HG02981 (cell line): ENCODE measurements around the gene TEX10.

Source experiments
- ATAC-seq: cut with Tn5 transposase; IDR thresholded peaks from one replicate; pipeline ENCODE4 v1.9.1; 2021; ENCODE audit warnings: mild to moderate bottlenecking, moderate library complexity; ENCODE audit not compliant: unreplicated experiment

The TEX10 gene

DNA sequence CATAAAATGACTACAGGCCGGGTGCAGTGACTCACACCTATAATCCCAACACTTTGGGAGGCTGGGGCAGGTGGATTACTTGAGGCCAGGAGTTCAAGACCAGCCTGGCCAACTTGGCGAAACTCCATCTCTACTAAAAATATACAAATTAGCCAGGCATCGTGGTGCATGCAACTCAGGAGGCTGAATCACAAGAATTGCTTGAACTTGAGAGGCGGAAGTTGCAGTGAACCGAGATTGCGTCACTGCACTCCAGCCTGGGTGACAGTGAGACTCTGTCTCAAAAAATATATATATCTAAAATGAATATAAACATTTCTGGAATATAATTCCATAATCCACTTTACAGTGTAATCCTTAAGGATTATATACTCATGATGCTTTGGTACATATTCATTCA is 66.5 kb downstream of the TEX10 start:
- ATAC-seq = no peak

DNA sequence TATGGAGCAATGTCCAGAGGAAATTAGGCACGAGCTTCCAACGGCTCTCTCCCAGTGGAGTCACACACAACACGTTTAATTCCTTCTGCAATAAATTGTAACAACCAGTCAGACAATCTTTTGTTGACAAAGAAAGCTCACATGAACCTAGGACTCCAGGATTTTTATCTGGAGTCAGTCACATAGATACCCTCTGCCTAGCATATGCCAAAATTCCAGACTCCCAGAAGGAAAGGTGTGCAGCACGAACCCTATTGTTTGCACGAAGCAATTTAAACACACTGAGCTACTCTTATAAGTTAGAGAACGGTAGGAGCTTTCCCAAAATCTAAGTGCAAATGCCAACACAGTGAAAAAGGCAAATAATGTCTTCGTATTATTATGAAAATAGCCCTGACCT is 67.1 kb downstream of the TEX10 start:
- ATAC-seq = no peak

DNA sequence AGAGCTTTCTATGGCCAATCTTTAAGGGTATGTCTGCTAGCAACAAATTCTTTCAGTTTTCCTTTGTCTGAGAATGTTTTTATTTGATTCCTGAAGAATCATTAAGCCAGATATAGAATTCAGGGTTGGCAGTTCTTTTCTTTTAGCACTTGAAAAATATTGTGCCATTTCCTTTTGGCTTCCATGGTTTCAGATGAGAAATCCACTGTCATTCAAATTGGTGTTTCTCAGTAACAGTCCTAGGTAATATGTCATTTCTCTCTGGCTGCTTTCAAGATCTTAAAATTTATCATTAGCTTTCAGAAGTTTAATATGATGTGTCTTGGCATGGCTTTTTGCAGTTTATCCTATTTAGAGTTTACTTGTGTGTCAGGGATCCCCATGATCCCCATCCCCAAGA is 67.7 kb downstream of the TEX10 start:
- ATAC-seq = no peak

DNA sequence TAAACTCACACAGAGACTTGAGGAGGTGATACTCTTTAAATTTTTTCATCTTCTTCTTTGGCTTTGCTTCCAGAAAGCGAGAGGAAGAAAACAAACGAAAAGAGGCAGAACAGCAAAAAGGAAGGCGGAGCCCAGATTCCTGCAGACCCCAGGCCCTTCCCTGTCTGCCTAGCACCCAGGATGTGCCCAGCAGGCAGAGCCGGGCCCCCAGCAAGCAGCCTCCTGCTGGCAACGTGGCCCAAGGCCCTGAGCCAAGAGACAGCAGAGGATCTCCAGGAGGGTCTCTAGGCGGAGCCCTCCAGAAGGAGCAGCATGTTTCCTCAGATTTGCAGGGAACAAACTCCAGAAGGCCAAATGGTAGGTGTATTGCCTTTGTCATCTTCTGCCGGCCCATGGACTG is 68.5 kb downstream of the TEX10 start:
- ATAC-seq = no peak

DNA sequence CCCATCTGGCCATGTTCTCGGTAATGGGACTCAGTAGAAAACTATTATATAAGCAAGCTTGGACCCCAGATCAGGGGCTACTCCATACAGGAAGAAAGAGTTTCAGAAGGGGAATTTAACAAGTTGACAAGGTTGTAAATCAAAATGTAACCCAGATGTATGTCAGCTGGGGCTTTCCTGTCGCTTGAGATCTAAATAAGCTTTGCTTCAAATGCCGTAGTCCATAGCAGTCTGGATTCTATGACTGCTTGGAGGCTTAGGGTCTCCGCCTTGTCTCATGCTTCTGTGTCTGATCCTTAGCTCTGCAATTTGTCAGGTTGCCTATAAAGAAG is 70.4 kb downstream of the TEX10 start:
- ATAC-seq = no peak

DNA sequence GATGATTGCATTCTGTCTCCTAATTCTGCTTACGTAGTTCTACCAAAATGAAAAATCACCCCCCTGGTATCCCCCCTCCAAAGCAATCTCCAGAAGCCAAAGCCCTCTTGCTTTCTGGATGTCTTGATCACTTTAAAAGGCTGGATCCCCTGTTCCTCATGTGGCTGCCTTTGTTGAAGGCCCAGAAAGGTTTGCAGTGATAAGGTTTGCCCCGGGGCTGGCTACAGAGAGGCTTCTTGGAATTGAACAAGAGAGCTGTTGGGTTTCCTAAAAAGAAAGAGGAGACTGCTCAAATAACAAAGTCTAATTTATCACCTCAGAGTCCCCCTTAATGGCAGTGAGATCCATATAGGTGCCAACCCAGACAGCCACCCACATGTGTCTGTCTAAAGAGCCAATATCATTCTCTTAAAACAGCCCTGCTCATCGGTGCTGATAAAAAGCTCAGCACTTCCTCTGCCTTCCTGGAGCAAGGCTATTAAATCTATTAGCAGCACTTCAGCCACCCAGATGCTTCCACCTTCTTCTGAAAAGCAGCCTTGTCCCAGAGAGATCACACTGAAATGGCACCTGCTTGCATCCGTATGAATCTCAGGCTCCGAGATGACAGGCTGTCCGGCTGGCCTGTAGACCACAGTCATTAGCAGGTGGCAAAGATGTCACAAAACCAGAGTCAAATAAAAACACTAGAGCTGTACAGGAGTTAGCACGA is 70.9 kb downstream of the TEX10 start:
- ATAC-seq = no peak

DNA sequence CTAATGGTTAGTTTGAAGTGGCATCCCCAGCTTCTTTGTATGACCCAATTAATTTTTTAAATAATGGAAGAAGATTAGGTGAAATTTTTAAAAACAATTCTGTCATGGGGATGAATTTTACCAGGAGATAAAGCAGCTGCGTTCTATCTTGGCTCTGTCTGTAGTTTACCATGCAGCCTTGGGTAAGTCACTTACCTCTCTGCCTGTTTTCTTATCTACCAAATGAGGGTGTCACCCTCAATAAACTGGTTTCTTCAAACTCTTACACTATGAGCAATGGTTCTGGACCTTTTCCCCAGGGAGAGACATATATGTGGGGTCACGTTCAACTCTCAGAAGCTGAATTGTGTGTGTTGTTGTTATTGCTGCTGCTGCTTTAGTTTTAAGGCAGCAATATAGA is 71.7 kb downstream of the TEX10 start:
- no peak for ATAC-seq

DNA sequence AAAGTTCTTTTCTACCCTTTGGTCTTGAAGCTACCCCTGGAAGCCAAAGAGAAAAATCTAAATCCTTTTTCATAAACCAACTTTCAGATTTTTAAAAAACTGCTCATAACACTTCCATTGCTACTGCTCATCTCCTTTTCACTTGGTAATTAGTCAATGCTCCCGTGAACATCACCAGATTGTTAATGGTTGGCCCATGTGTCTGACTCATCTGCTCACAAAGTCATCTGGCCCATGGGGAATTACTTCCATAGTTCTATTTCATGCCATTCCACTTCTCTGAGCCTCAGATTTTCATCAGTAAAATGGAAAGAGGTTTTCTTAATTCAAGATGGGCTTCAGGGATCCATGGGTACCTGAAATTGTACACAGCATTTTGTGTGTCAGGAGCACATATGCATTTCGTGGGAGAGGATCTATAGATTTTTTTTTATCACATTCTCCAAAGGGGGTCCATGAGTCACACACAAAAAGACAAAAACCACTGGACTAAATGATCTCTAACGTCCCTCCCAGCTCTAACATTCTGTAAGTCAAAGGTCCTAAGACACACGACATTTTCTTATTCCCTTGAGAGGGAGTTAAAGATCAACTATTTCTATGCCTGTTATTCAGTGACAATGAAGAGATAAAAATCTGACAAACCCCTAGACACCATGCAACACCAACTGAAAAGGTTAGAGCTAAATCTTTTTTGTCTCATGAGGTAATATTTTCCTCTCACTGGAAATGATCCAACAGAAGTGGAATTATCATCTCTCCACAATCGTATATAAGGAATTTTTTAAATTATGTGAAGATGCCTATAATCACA is 75.4 kb downstream of the TEX10 start:
- no peak for ATAC-seq

DNA sequence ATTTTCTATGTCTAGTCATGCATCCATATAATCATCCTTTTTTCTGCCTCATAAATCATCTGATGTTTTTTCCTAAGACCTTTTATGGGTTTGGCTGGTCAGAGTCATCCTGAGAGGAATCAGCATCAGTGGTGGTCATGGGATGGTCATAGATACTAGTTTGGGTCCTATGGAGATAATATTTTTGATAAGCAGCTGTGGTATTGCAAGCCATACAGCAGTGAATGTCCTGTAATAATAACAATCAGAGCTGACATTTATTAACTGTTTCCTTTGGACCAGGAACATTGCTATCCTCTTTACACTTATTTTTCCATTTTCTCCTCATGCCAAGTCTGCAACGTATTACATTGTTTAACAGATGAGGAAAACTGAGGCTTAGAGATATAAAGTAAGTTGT is 83.1 kb downstream of the TEX10 start:
- no peak for ATAC-seq

DNA sequence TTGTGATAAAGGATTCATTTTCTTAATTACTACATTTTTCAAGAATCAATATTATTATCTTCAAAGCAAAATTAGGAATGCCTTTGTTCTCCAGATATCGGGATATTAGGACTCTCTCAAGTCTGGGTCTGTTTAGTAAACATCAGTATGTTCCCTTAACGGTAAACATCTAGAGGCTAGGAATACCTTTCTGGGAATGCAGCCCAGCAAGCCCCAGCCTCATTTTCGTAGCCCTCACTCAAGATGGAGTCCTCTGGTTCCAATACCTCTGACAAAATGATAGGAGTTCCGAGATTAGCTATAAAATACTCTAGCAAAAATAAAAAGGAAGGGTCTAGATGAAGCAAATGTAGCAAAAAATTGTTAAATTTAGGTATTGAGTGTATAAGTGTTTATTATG is 84.5 kb downstream of the TEX10 start:
- no peak for ATAC-seq

DNA sequence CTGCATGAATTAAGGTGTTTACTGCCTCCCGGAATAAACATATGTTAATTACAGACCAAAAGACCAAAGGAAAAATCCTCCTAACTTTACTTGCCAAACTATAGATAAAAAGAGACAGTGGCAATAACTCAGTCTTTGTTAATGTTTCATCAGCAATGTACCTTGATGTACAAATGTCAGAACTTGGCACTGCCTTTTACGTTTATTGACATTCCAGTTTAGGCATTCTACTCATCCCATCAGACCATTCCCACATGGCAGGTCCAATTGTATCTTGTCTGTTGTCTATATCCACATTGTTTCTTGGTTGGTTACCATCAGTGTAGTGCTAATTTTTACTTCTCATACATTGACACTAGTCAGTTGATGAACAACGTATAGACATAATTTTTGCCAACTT is 85.5 kb downstream of the TEX10 start:
- no peak for ATAC-seq
